Endothelial cell of umbilical vein (primary cell): Measurements from ENCODE around the gene SPATA32. TPM values are rescaled to one million over a fixed set of nuclear protein-coding genes. Genes with fewer than 3 reads are reported as not detected.

Experiments
- BruUV-seq: library from RNA; stranded (reverse); fragments of 400-500 nt; replicated peaks from 2 replicates; lab custom pipeline; 2021; lab: Mats Ljungman, UMichigan
- CTCF ChIA-PET: fragments of 300-600, 350-600 bp; sonication (Branson Sonifier 250); formaldehyde crosslinking; loops from one replicate; lab custom pipeline; 2021; ENCODE audit warnings: antibody characterized with exemption, inconsistent platforms; lab: Charles Lee
- POLR2A ChIA-PET: fragments of 300-600, 350-600 bp; sonication (Branson Sonifier 250); formaldehyde crosslinking; loops from one replicate; lab custom pipeline; 2021; ENCODE audit warnings: antibody characterized with exemption, inconsistent platforms; lab: Charles Lee
- DNase-seq: peaks from one replicate; pipeline ENCODE4 v3.0.0-alpha.2; 2011; ENCODE audit warnings: low read depth, low spot score
- FAIRE-seq: peaks from 2 replicates; lab custom pipeline; 2011; peaks lifted over from hg19 to GRCh38; lab: Jason Lieb, UNC
- H2AFZ ChIP-seq: 2 replicates; pipeline ENCODE4 v1.6.0; 2012; ENCODE audit warnings: low read depth, low read length, control low read depth, inconsistent platforms
- H3K27ac ChIP-seq: 2 replicates; pipeline ENCODE4 v1.5.1; 2011; ENCODE audit warnings: low read depth, mild to moderate bottlenecking, control low read depth, low read length, moderate library complexity; ENCODE audit not compliant: insufficient read depth
- H3K27me3 ChIP-seq, 2 experiments: 2 replicates each; pipeline versions ENCODE4 v1.6.0 to v1.6.1; 2011; ENCODE audit warnings: low read length in 2 of 2, mixed read lengths in 1 of 2; ENCODE audit not compliant: control insufficient read depth in 2 of 2, insufficient read depth in 2 of 2
- H3K36me3 ChIP-seq, 2 experiments: 2 replicates in 1 of 2; 3 replicates in 1 of 2; pipeline ENCODE4 v1.5.1; 2011; ENCODE audit warnings: low read length in 2 of 2, mild to moderate bottlenecking in 1 of 2, moderate library complexity in 1 of 2; ENCODE audit not compliant: control insufficient read depth in 2 of 2, insufficient read depth in 2 of 2; ENCODE audit errors: extremely low read depth in 1 of 2
- H3K4me1 ChIP-seq: 3 replicates; pipeline ENCODE4 v1.5.1; 2011; ENCODE audit warnings: mild to moderate bottlenecking, low read length; ENCODE audit not compliant: control insufficient read depth, insufficient read depth; ENCODE audit errors: extremely low read depth
- H3K4me2 ChIP-seq: 2 replicates; pipeline ENCODE4 v1.6.1; 2011; ENCODE audit warnings: low read length, control low read depth, mixed read lengths; ENCODE audit not compliant: insufficient read depth
- H3K4me3 ChIP-seq, 3 experiments: fragments of 200-600 bp in 1 of 3; sonication (generic), shearing (Covaris generic) in 1 of 3; replicated peaks in 1 of 3; 2 replicates each; pipeline ENCODE4 v1.5.1; 2011 to 2016; ENCODE audit warnings: control low read depth in 3 of 3, low read length in 3 of 3, mild to moderate bottlenecking in 2 of 3, inconsistent platforms in 1 of 3, low read depth in 1 of 3, moderate library complexity in 1 of 3; ENCODE audit not compliant: insufficient read depth in 1 of 3
- H3K79me2 ChIP-seq: 2 replicates; pipeline ENCODE4 v1.6.0; 2012; ENCODE audit warnings: low read length, inconsistent platforms; ENCODE audit not compliant: control insufficient read depth, insufficient read depth
- H3K9ac ChIP-seq: replicated peaks from 2 replicates; pipeline ENCODE3; 2011; ENCODE audit warnings: low read length, control low read depth; ENCODE audit not compliant: insufficient read depth; ENCODE audit errors: extremely low read depth
- H3K9me1 ChIP-seq: replicated peaks from 3 replicates; pipeline ENCODE4 v1.6.0; 2011; ENCODE audit warnings: mild to moderate bottlenecking, low read length; ENCODE audit not compliant: control insufficient read depth, insufficient read depth; ENCODE audit errors: extremely low read depth
- H3K9me3 ChIP-seq: replicated peaks from 2 replicates; pipeline ENCODE4 v1.5.1; 2012; ENCODE audit warnings: low read length, inconsistent platforms; ENCODE audit not compliant: control insufficient read depth, insufficient read depth
- H4K20me1 ChIP-seq: replicated peaks from 2 replicates; pipeline ENCODE3; 2011; ENCODE audit warnings: mild to moderate bottlenecking, low read length; ENCODE audit not compliant: control insufficient read depth, insufficient read depth; ENCODE audit errors: extremely low read depth
- EZH2 ChIP-seq: IDR thresholded peaks from 2 replicates; pipeline ENCODE4 v1.6.1; 2012; ENCODE audit warnings: borderline replicate concordance, low read depth, mild to moderate bottlenecking, moderate library complexity, low read length, inconsistent platforms; ENCODE audit not compliant: severe bottlenecking
- FOS ChIP-seq: IDR thresholded peaks from 2 replicates; pipeline ENCODE4 v1.6.1; 2011; ENCODE audit warnings: mild to moderate bottlenecking, low read length, moderate library complexity, borderline replicate concordance; ENCODE audit not compliant: insufficient read depth
- JUN ChIP-seq: IDR thresholded peaks from 2 replicates; pipeline ENCODE4 v1.6.1; 2011; ENCODE audit warnings: borderline replicate concordance, low read depth; ENCODE audit not compliant: insufficient read length, insufficient read depth
- POLR2AphosphoS5 ChIP-seq: IDR thresholded peaks from 2 replicates; pipeline ENCODE4 v1.6.1; 2012; ENCODE audit warnings: low read depth, mild to moderate bottlenecking, control low read depth, low read length, moderate library complexity; ENCODE audit not compliant: insufficient read depth
- dilution Hi-C: fragments of 300-500 bp; cut with MboI; formaldehyde crosslinking; loops from one replicate; pipeline ENCODE4 v1.15.0; 2019; ENCODE audit warnings: low sequenced_read_pairs; ENCODE audit not compliant: extremely low pct_ligation_motif_present
- intact Hi-C: fragments of 100-400 bp; cut with micrococcal nuclease; formaldehyde crosslinking; loops from one replicate; pipeline ENCODE4 v1.10.0; 2022
- polyA plus RNA-seq, 4 experiments: library from polyadenylated mRNA; depleted of rRNA in 3 of 4; stranded (reverse) in 3 of 4; unstranded in 1 of 4; fragments of >200 nt; gene quantifications; 2 replicates each; pipeline versions ENCODE4 v1.2.1 to v1.2.3, GENCODE V29; 2011 to 2012; ENCODE audit warnings: missing spikeins in 1 of 4
- total RNA-seq: library from RNA; stranded (reverse); gene quantifications from 2 replicates; pipeline ENCODE4 v1.2.3, GENCODE V29; 2021

SPATA32 gene
- total and polyA plus RNA-seq, 2 donors (not counting 3 experiments of a cell fraction or from before 2014, with no cell fraction given) = not detected

- no peak for FAIRE-seq
- H3K36me3 ChIP-seq = no peaks in the 10 kb centered on the region
- no TSS peak for BruUV-seq
- H3K9me3 ChIP-seq = no peaks in the 10 kb centered on the region
- no peaks in the 10 kb centered on the region for H3K9me1 ChIP-seq
- DNase-seq = no peak
- no peaks in the 10 kb centered on the region for H3K27me3 ChIP-seq
- no peaks in the 10 kb centered on the region for H4K20me1 ChIP-seq
- no peak overlapping the region for H3K4me2 ChIP-seq
- H3K79me2 ChIP-seq = peaks cover 42% of the 10 kb centered on the region
- ChIA-PET POLR2A (no interaction called here), CTCF (interaction anchor here (1.6 kb wide), 1 partner anchor 20 kb away, joined by 6 read pairs; the partner anchor contains the start of gene MAP3K14)
- no peak overlapping the region for H3K9ac ChIP-seq
- no peak overlapping the region for H3K27ac ChIP-seq
- intact Hi-C loops (loop anchor here (1.0 kb wide), 1 partner anchor 21 kb away; the partner anchor contains the start of gene MAP3K14), dilution Hi-C loops (no loop called here)
- TF ChIP-seq JUN (no peak), POLR2AphosphoS5 (no peak)
- H3K4me1 ChIP-seq = peaks cover 45% of the 10 kb centered on the region
- no peak overlapping the region for H2AFZ ChIP-seq
- no peak overlapping the region for H3K4me3 ChIP-seq
Measured at GRCh38 chr17:45296833-45297124, 34.9 kb upstream of the SPATA32 start.

DNA sequence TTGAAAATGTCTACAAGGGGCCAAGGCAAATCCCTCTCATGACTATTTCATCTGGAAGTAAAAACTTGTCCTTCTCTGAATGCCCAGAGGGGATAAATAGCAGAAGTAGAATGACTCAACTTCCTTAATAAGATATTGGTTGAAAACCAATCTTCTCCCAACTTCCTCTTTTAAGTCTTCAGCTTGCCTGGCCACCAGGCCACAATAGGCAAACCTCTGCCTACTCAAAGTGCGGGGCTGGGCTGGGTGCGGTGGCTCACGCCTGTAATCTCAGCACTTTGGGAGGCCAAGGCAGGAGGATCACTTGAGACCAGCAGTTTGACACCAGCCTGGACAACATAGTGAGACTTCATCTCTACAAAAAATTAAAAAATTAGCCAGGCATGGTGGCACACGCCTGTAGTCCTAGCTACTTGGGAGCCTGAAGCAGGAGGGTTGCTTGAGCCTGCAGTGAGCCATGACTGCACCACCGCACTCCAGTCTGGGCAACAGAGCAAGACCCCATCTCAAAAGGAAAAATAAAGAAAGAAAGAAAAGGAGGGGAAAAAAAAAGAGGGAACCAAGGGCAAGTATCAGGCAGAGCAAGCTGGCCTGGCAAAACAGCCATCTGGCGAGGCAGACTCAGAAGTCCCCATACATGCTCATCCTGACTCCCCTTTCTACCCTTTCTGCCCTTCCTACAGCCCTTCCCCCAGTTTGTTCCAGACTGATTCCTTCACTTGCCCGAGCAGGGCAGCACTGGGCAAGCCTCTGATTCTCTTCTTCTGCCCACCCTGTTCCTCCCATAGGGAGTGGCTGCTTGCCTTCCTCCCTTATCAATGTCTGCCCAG is 34.3 kb upstream of the SPATA32 start:
- H2AFZ ChIP-seq = no peak overlapping the region
- no peaks in the 10 kb centered on the region for H3K27me3 ChIP-seq
- FAIRE-seq = peak; percentile 95
- H3K4me1 ChIP-seq = peaks cover 45% of the 10 kb centered on the region
- DNase-seq = peak; percentile 52
- ChIA-PET CTCF (interaction anchor here (1.0 to 5.3 kb wide), 4 partner anchors 19 to 88 kb away, joined by 3 to 69 read pairs (median 5); partner anchors contain the start of gene MAP3K14), POLR2A (no interaction called here)
- H3K9me3 ChIP-seq = no peaks in the 10 kb centered on the region
- peak overlapping the region; percentile 28 for H3K4me2 ChIP-seq
- no peaks in the 10 kb centered on the region for H3K9me1 ChIP-seq
- H4K20me1 ChIP-seq = no peaks in the 10 kb centered on the region
- no TSS peak for BruUV-seq
- intact Hi-C loops (loop anchor here (1.0 kb wide), 1 partner anchor 21 kb away; the partner anchor contains the start of gene MAP3K14), dilution Hi-C loops (no loop called here)
- H3K27ac ChIP-seq = no peak overlapping the region
- H3K36me3 ChIP-seq = no peaks in the 10 kb centered on the region
- H3K9ac ChIP-seq = no peak overlapping the region
- peaks cover 46% of the 10 kb centered on the region for H3K79me2 ChIP-seq
- no peak for TF ChIP-seq EZH2
- peak; percentile 25 for TF ChIP-seq JUN
- peak; percentile 16 for TF ChIP-seq POLR2AphosphoS5
- peak; percentile 77 for TF ChIP-seq FOS
- no peak overlapping the region for H3K4me3 ChIP-seq
